GM18907 (cell line): ENCODE results near the gene IDH3G.
A peak's percentile ranks its signal among the peaks of the same experiment; 100 is the strongest.
"Not testable (repeated sequence)": the region's sequence is repeated elsewhere in the genome, so short reads cannot be mapped to it uniquely, and the experiment has no call there.

Source experiments
- ATAC-seq: cut with Tn5 transposase; IDR thresholded peaks from one replicate; pipeline ENCODE4 v1.9.1; 2021; ENCODE audit warnings: mild to moderate bottlenecking, moderate library complexity; ENCODE audit not compliant: unreplicated experiment

Gene IDH3G

GRCh38 chrX:153794018-153794896, at the start of gene IDH3G, which contains the start of gene SSR4:
IDH3G (minus strand) TSS chrX:153794375; CDS start chrX:153794326, 49 bp downstream.
SSR4 (plus strand) TSS chrX:153794668; CDS start chrX:153794688, 20 bp downstream.
- ATAC-seq: peak; percentile 87

- ATAC-seq: no peak
These were observed 42.7 kb upstream of the IDH3G start for GRCh38 chrX:153836921-153837320.

GRCh38 chrX:153832728-153833127, 38.6 kb upstream of the IDH3G start:
- no peak for ATAC-seq

GRCh38 chrX:153831429-153832150, 37.4 kb upstream of the IDH3G start:
- ATAC-seq: no peak

GRCh38 chrX:153830640-153831428, 36.7 kb upstream of the IDH3G start:
- no peak for ATAC-seq

GRCh38 chrX:153829799-153830639, 35.8 kb upstream of the IDH3G start, which contains the start of gene PDZD4:
PDZD4 (minus strand) TSS chrX:153830544; CDS start chrX:153830298, 246 bp downstream.
- ATAC-seq: no peak

- ATAC-seq: no peak
These were observed 35.3 kb upstream of the IDH3G start for GRCh38 chrX:153829549-153829798.

GRCh38 chrX:153828723-153829548, 34.8 kb upstream of the IDH3G start:
- no peak for ATAC-seq

GRCh38 chrX:153828308-153828707, 34.1 kb upstream of the IDH3G start:
- ATAC-seq: no peak

GRCh38 chrX:153827903-153828302, 33.7 kb upstream of the IDH3G start:
- ATAC-seq: no peak

- ATAC-seq: no peak
These were observed 32.8 kb upstream of the IDH3G start for GRCh38 chrX:153827016-153827415.

- no peak for ATAC-seq
These were observed 30.9 kb upstream of the IDH3G start for GRCh38 chrX:153825042-153825441.

- no peak for ATAC-seq
These were observed 30.2 kb upstream of the IDH3G start for GRCh38 chrX:153824348-153824747.

GRCh38 chrX:153821066-153821465, 26.9 kb upstream of the IDH3G start:
- no peak for ATAC-seq

- no peak for ATAC-seq
These were observed 26.4 kb upstream of the IDH3G start for GRCh38 chrX:153820601-153821000.

- no peak for ATAC-seq
These were observed 25.3 kb upstream of the IDH3G start for GRCh38 chrX:153819384-153820040.

- ATAC-seq: no peak
These were observed 24.6 kb upstream of the IDH3G start for GRCh38 chrX:153818571-153819383.

- not testable (repeated sequence) for ATAC-seq
These were observed 23.9 kb upstream of the IDH3G start for GRCh38 chrX:153818064-153818463.
